Astrocyte (in vitro differentiated cells and primary cell): ENCODE measurements around the gene RPS6KA3. TPM values are rescaled to one million over a fixed set of nuclear protein-coding genes. Genes with fewer than 3 reads are reported as not detected.

Source experiments
- DNase-seq: peaks from one replicate; pipeline ENCODE4 v3.0.0-alpha.2; 2010; ENCODE audit warnings: low read depth
- FAIRE-seq: peaks from 2 replicates; lab custom pipeline; 2011; peaks lifted over from hg19 to GRCh38; lab: Jason Lieb, UNC
- H2AFZ ChIP-seq: 2 replicates; pipeline ENCODE4 v1.6.0; 2012; ENCODE audit warnings: low read depth, low read length, inconsistent platforms
- H3K27ac ChIP-seq: 2 replicates; pipeline ENCODE4 v1.5.1; 2011; ENCODE audit warnings: low read depth, low read length, inconsistent platforms
- H3K27me3 ChIP-seq: 2 replicates; pipeline ENCODE4 v1.6.0; 2011; ENCODE audit warnings: low read length, inconsistent platforms; ENCODE audit not compliant: insufficient read depth
- H3K36me3 ChIP-seq: 2 replicates; pipeline ENCODE4 v1.5.1; 2011; ENCODE audit warnings: low read length, inconsistent platforms; ENCODE audit not compliant: insufficient read depth
- H3K4me1 ChIP-seq: 2 replicates; pipeline ENCODE4 v1.5.1; 2011; ENCODE audit warnings: low read length, inconsistent platforms; ENCODE audit not compliant: insufficient read depth
- H3K4me2 ChIP-seq: 2 replicates; pipeline ENCODE4 v1.6.0; 2012; ENCODE audit warnings: low read length, inconsistent platforms
- H3K4me3 ChIP-seq: 2 replicates; pipeline ENCODE4 v1.5.1; 2011; ENCODE audit warnings: low read depth, mild to moderate bottlenecking, low read length, inconsistent platforms; ENCODE audit not compliant: insufficient read depth
- H3K79me2 ChIP-seq: 2 replicates; pipeline ENCODE4 v1.6.0; 2012; ENCODE audit warnings: mild to moderate bottlenecking, low read length, inconsistent platforms; ENCODE audit not compliant: insufficient read depth
- H3K9ac ChIP-seq: 2 replicates; pipeline ENCODE4 v1.6.0; 2012; ENCODE audit warnings: mild to moderate bottlenecking, low read length, inconsistent platforms
- H3K9me3 ChIP-seq: 2 replicates; pipeline ENCODE4 v1.5.1; 2012; ENCODE audit warnings: low read depth, mild to moderate bottlenecking, low read length, inconsistent platforms; ENCODE audit not compliant: insufficient read depth
- H4K20me1 ChIP-seq: 2 replicates; pipeline ENCODE4 v1.6.0; 2012; ENCODE audit warnings: low read length, inconsistent platforms; ENCODE audit not compliant: insufficient read depth
- H3K27ac Mint-ChIP-seq: one replicate; pipeline ENCODE4 v1.8.0; 2021; ENCODE audit warnings: mild to moderate bottlenecking, mixed read lengths; ENCODE audit not compliant: unreplicated experiment
- H3K27me3 Mint-ChIP-seq: one replicate; pipeline ENCODE4 v1.8.0; 2021; ENCODE audit warnings: low read depth, mixed read lengths; ENCODE audit not compliant: unreplicated experiment
- H3K36me3 Mint-ChIP-seq: one replicate; pipeline ENCODE4 v1.8.0; 2021; ENCODE audit warnings: low read depth, mixed read lengths; ENCODE audit not compliant: unreplicated experiment
- H3K4me1 Mint-ChIP-seq: one replicate; pipeline ENCODE4 v1.8.0; 2021; ENCODE audit warnings: low read depth, mixed read lengths; ENCODE audit not compliant: unreplicated experiment
- H3K4me3 Mint-ChIP-seq: one replicate; pipeline ENCODE4 v1.8.0; 2021; ENCODE audit warnings: mild to moderate bottlenecking, moderate library complexity, mixed read lengths; ENCODE audit not compliant: unreplicated experiment
- H3K9me3 Mint-ChIP-seq: one replicate; pipeline ENCODE4 v1.8.0; 2021; ENCODE audit warnings: mild to moderate bottlenecking, mixed read lengths; ENCODE audit not compliant: unreplicated experiment
- EZH2 ChIP-seq: IDR thresholded peaks from 2 replicates; pipeline ENCODE4 v1.6.1; 2012; ENCODE audit warnings: mild to moderate bottlenecking, low read length, inconsistent platforms; ENCODE audit not compliant: insufficient read depth
- total RNA-seq: library from RNA; stranded (reverse); gene quantifications from 2 replicates; pipeline ENCODE4 v1.2.1, GENCODE V29; 2021
- TF ChIP-seq, protein P1 (sequence below): IDR thresholded peaks from 2 replicates; pipeline ENCODE4 v1.5.1; 2011; ENCODE audit warnings: low read depth, mild to moderate bottlenecking, inconsistent platforms, low read length, moderate library complexity; ENCODE audit not compliant: insufficient read depth

RPS6KA3 gene
- total RNA-seq, 1 donor from 2014 or later: 34.3 TPM

DNA sequence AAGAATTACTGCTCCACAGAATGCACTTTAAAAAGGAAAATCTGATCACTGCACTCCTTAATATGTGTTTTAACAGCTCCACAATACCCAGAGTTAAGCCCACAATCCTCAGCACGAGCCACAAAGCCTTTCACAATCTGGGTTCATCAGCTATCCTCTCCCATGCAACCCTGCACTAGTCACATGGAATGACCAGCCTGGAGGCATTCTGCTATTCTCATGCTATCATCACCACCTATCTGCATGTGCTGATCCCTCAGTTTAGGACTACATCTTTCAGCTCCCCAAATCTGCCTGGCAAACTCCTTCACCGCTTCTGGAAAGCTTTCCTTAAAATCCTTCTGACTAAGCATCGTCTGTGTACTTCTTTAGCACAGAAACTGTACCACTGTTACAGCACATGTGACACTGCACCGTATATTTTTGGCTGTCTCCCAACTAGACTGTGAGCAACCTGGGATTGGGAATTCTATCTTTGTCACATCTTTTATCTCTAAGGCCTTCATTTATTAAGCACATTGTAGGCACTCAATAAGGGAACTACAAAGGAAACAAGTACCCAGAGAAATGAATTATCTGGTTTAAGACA, 106.8 kb downstream of the RPS6KA3 start:
- H3K36me3 Mint-ChIP-seq: no peaks in the 10 kb centered on the region
- DNase-seq (no peak), FAIRE-seq (peak; percentile 69)
- H2AFZ ChIP-seq: no peak overlapping the region
- no peaks in the 10 kb centered on the region for H3K79me2 ChIP-seq
- no peaks in the 10 kb centered on the region for H3K4me1 Mint-ChIP-seq
- no peak overlapping the region for H3K27ac ChIP-seq
- no peaks in the 10 kb centered on the region for H3K9me3 Mint-ChIP-seq
- H4K20me1 ChIP-seq: no peaks in the 10 kb centered on the region
- no peaks in the 10 kb centered on the region for H3K9me3 ChIP-seq
- no peaks in the 10 kb centered on the region for H3K27me3 ChIP-seq
- peaks cover 15% of the 10 kb centered on the region for H3K36me3 ChIP-seq
- H3K4me3 Mint-ChIP-seq: no peak overlapping the region
- no peak overlapping the region for H3K4me3 ChIP-seq
- TF ChIP-seq, protein P1, sequence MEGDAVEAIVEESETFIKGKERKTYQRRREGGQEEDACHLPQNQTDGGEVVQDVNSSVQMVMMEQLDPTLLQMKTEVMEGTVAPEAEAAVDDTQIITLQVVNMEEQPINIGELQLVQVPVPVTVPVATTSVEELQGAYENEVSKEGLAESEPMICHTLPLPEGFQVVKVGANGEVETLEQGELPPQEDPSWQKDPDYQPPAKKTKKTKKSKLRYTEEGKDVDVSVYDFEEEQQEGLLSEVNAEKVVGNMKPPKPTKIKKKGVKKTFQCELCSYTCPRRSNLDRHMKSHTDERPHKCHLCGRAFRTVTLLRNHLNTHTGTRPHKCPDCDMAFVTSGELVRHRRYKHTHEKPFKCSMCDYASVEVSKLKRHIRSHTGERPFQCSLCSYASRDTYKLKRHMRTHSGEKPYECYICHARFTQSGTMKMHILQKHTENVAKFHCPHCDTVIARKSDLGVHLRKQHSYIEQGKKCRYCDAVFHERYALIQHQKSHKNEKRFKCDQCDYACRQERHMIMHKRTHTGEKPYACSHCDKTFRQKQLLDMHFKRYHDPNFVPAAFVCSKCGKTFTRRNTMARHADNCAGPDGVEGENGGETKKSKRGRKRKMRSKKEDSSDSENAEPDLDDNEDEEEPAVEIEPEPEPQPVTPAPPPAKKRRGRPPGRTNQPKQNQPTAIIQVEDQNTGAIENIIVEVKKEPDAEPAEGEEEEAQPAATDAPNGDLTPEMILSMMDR: no peak
- no peak for TF ChIP-seq EZH2
- H3K9ac ChIP-seq: no peak overlapping the region
- no peaks in the 10 kb centered on the region for H3K27me3 Mint-ChIP-seq
- no peak overlapping the region for H3K27ac Mint-ChIP-seq
- no peaks in the 10 kb centered on the region for H3K4me1 ChIP-seq
- H3K4me2 ChIP-seq: no peak overlapping the region

DNA sequence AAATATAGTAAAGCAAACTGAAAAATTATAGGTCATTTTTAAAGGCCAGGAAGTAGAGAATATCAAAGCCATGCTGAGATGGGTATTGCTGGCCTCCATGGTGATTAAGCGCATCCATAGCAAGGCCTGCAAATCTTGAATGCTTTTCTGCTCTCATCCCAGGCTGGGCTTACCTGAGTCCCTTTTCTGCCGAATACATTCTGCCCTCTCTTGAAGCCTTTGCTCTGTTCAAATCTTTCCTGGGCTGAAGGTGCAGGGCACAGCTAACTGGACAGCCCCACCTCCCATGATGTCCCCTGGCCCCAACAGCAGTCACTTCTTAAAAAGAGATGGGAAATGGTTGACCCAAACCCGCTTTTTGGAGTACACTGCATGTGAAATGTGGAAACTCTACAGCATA, 115.0 kb downstream of the RPS6KA3 start:
- H3K9ac ChIP-seq: no peak overlapping the region
- no peak overlapping the region for H3K4me2 ChIP-seq
- H3K9me3 ChIP-seq: no peaks in the 10 kb centered on the region
- FAIRE-seq (no peak), DNase-seq (no peak)
- Mint-ChIP-seq H3K27ac (no peak overlapping the region), H3K27me3 (no peaks in the 10 kb centered on the region), H3K4me1 (no peaks in the 10 kb centered on the region), H3K4me3 (no peak overlapping the region), H3K9me3 (no peaks in the 10 kb centered on the region), H3K36me3 (no peaks in the 10 kb centered on the region)
- no peaks in the 10 kb centered on the region for H4K20me1 ChIP-seq
- no peaks in the 10 kb centered on the region for H3K79me2 ChIP-seq
- H3K4me1 ChIP-seq: no peaks in the 10 kb centered on the region
- TF ChIP-seq, protein P1: no peak
- no peak for TF ChIP-seq EZH2
- H2AFZ ChIP-seq: no peak overlapping the region
- no peaks in the 10 kb centered on the region for H3K27me3 ChIP-seq
- H3K36me3 ChIP-seq: peaks cover 16% of the 10 kb centered on the region
- no peak overlapping the region for H3K4me3 ChIP-seq
- no peak overlapping the region for H3K27ac ChIP-seq

DNA sequence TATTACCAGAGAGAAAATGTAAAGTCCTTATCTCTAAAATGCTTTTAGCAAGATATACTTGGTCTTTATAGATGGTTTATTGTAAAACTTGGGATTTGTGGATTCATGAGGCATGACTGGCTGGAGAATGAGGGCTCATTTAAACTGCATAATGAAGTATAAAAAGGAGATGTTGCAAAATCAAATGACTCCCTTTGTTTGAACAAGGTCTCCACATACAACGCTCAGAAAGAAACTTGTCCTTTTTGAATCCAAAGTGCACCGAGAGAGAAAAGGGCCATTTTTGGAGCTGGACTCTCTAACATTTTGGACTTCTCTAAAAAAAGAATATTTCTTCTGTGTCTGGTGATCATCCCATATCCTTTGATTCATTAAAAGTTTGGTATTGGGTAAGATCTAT, 117.4 kb downstream of the RPS6KA3 start:
- no peaks in the 10 kb centered on the region for H3K4me1 Mint-ChIP-seq
- no peak overlapping the region for H3K27ac ChIP-seq
- no peak overlapping the region for H3K27ac Mint-ChIP-seq
- no peak for DNase-seq
- no peaks in the 10 kb centered on the region for H3K9me3 Mint-ChIP-seq
- H3K27me3 ChIP-seq: no peaks in the 10 kb centered on the region
- TF ChIP-seq, protein P1: no peak
- TF ChIP-seq EZH2: no peak
- no peak overlapping the region for H3K9ac ChIP-seq
- H3K36me3 Mint-ChIP-seq: no peaks in the 10 kb centered on the region
- H3K4me1 ChIP-seq: no peaks in the 10 kb centered on the region
- no peak overlapping the region for H3K4me3 ChIP-seq
- no peaks in the 10 kb centered on the region for H4K20me1 ChIP-seq
- no peaks in the 10 kb centered on the region for H3K36me3 ChIP-seq
- H3K27me3 Mint-ChIP-seq: no peaks in the 10 kb centered on the region
- no peak overlapping the region for H3K4me3 Mint-ChIP-seq
- H3K4me2 ChIP-seq: no peak overlapping the region
- H3K79me2 ChIP-seq: no peaks in the 10 kb centered on the region
- peak; percentile 60 for FAIRE-seq
- no peak overlapping the region for H2AFZ ChIP-seq
- H3K9me3 ChIP-seq: no peaks in the 10 kb centered on the region
